ENCODE measurements around the gene FRMD6. TPM values are rescaled to one million over a fixed set of nuclear protein-coding genes. Genes with fewer than 3 reads are reported as not detected.
"Not testable (repeated sequence)": the region's sequence is repeated elsewhere in the genome, so short reads cannot be mapped to it uniquely, and the experiment has no call there.

The FRMD6 gene
- total RNA-seq, 1 donor from 2014 or later: 136 TPM

DNA sequence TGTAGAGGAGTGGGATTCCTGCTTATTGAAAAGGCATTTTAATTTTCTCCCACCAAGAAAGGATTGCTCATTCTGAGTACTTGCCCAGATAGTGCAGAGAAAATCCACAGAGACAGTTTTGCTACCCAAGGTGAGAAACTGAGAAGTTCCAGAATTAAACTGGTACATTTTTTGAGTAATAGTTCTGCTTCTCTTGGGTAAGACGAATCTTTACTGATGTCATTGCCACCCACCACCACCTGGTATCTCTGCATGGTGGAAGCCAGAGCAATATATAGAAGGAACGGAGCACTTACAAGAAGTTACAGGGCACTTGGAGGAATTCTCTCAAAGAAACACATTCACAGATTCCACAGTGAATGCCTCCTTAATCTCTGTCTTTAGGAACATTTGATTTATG lies 20.7 kb upstream of the FRMD6 start:
- Histone ChIP-seq H3K27me3 (ENCODE audit: control insufficient read depth, insufficient read depth, low read length) (no peaks in the 10 kb centered on the region), H3K36me3 (ENCODE audit: control insufficient read depth, insufficient read depth, low read length) (peaks cover 3% of the 10 kb centered on the region), H3K4me3 (ENCODE audit: low read depth, low read length) (no peak overlapping the region)
- TF ChIP-seq, protein P1, sequence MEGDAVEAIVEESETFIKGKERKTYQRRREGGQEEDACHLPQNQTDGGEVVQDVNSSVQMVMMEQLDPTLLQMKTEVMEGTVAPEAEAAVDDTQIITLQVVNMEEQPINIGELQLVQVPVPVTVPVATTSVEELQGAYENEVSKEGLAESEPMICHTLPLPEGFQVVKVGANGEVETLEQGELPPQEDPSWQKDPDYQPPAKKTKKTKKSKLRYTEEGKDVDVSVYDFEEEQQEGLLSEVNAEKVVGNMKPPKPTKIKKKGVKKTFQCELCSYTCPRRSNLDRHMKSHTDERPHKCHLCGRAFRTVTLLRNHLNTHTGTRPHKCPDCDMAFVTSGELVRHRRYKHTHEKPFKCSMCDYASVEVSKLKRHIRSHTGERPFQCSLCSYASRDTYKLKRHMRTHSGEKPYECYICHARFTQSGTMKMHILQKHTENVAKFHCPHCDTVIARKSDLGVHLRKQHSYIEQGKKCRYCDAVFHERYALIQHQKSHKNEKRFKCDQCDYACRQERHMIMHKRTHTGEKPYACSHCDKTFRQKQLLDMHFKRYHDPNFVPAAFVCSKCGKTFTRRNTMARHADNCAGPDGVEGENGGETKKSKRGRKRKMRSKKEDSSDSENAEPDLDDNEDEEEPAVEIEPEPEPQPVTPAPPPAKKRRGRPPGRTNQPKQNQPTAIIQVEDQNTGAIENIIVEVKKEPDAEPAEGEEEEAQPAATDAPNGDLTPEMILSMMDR (IDR thresholded peaks at IDR 0.05; ENCODE audit: insufficient read depth, low read length, severe bottlenecking): no peak
- no peak for DNase-seq (ENCODE audit: low read depth)
- FAIRE-seq: no peak

DNA sequence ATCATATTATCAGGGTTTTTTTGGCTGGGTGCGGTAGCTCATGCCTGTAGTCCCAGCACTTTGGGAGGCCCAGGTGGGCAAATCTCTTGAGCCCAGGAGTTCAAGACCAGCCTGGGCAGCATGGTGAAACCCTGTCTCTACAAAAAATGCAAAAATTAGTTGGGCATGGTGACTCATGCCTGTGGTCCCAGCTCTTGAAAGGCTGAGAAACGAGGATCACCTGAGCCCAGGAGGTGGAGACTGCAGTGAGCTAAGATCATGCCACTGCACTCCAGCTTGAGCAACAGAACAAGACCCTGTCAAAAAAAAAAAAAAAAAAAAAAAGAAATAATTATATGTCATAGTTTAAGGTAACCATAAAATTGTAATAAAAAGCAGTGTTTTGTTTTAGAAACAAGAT lies 18.4 kb upstream of the FRMD6 start:
- H3K4me3 ChIP-seq (ENCODE audit: low read depth, low read length); H3K36me3 ChIP-seq (ENCODE audit: control insufficient read depth, insufficient read depth, low read length); H3K27me3 ChIP-seq (ENCODE audit: control insufficient read depth, insufficient read depth, low read length); FAIRE-seq: not testable (repeated sequence)
- DNase-seq (ENCODE audit: low read depth): peak; percentile 58

- Histone ChIP-seq H3K36me3 (ENCODE audit: control insufficient read depth, insufficient read depth, low read length) (no peaks in the 10 kb centered on the region), H3K27me3 (ENCODE audit: control insufficient read depth, insufficient read depth, low read length) (no peaks in the 10 kb centered on the region), H3K4me3 (ENCODE audit: low read depth, low read length) (no peak overlapping the region)
- DNase-seq (ENCODE audit: low read depth): no peak
- peak; percentile 40 for FAIRE-seq
- TF ChIP-seq, protein P1 (IDR thresholded peaks at IDR 0.05; ENCODE audit: insufficient read depth, low read length, severe bottlenecking): no peak
Measured at GRCh38 chr14:51636109-51636508, 15.6 kb upstream of the FRMD6 start.

- Histone ChIP-seq H3K4me3 (ENCODE audit: low read depth, low read length) (no peak overlapping the region), H3K27me3 (ENCODE audit: control insufficient read depth, insufficient read depth, low read length) (no peaks in the 10 kb centered on the region), H3K36me3 (ENCODE audit: control insufficient read depth, insufficient read depth, low read length) (no peaks in the 10 kb centered on the region)
- peak; percentile 38 for DNase-seq (ENCODE audit: low read depth)
- TF ChIP-seq, protein P1 (IDR thresholded peaks at IDR 0.05; ENCODE audit: insufficient read depth, low read length, severe bottlenecking): no peak
- no peak for FAIRE-seq
Measured at GRCh38 chr14:51638071-51638944, 13.4 kb upstream of the FRMD6 start.

DNA sequence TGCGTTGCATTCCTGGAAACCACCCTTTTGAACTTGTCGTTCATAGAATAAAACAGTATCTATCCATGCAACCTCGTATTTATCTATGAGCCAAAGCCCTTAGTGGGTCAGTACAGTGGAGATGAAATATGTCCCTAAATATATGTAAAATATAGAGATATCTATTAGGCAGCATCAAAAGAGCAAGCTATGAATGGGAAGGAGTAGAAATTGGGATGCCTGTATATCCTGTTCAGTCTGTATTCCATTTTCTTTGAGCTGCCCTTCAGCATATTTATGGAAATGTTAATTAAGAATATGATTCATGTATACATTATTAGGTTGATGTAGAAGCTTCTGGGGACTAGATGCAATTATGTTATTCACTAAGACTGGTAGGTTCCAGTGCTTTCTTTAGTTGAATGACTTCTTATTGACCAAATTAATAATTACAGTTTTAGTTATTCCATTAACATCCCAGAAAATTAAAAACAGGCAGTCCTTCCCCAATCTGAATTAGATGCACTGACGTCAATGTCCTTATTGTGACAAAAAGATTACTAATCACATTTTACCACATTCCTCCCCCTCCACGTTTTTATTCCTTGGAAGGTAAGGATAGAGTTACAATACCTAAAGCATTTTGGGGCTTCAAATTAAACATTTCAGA lies 11.9 kb upstream of the FRMD6 start:
- Histone ChIP-seq H3K4me3 (ENCODE audit: low read depth, low read length) (no peak overlapping the region), H3K27me3 (ENCODE audit: control insufficient read depth, insufficient read depth, low read length) (no peaks in the 10 kb centered on the region), H3K36me3 (ENCODE audit: control insufficient read depth, insufficient read depth, low read length) (no peaks in the 10 kb centered on the region)
- DNase-seq (ENCODE audit: low read depth) (no peak), FAIRE-seq (no peak)
- TF ChIP-seq, protein P1 (IDR thresholded peaks at IDR 0.05; ENCODE audit: insufficient read depth, low read length, severe bottlenecking): no peak

GRCh38 chr14:51643140-51643539 lies 8.6 kb upstream of the FRMD6 start:
- TF ChIP-seq, protein P1 (IDR thresholded peaks at IDR 0.05; ENCODE audit: insufficient read depth, low read length, severe bottlenecking): no peak
- Histone ChIP-seq H3K4me3 (ENCODE audit: low read depth, low read length) (no peak overlapping the region), H3K36me3 (ENCODE audit: control insufficient read depth, insufficient read depth, low read length) (no peaks in the 10 kb centered on the region), H3K27me3 (ENCODE audit: control insufficient read depth, insufficient read depth, low read length) (no peaks in the 10 kb centered on the region)
- FAIRE-seq (no peak), DNase-seq (ENCODE audit: low read depth) (peak; percentile 68)

Data from bronchial epithelial cell (primary cell).